Neural cell (in vitro differentiated cells): Measurements from ENCODE around the gene OR1M1. TPM values are rescaled to one million over a fixed set of nuclear protein-coding genes. Genes with fewer than 3 reads are reported as not detected.

Source experiments
- H2AFZ ChIP-seq: fragments of 200-600, 300-800 bp; sonication (generic), shearing (Covaris generic); 2 replicates; pipeline ENCODE4 v1.6.0; 2014; ENCODE audit warnings: low read depth, mild to moderate bottlenecking, antibody characterized with exemption, low read length, moderate library complexity
- H3F3A ChIP-seq: fragments of 200-600 bp; shearing (Covaris generic); 2 replicates; pipeline ENCODE4 v1.6.1; 2016; ENCODE audit warnings: mild to moderate bottlenecking, moderate library complexity, mixed read lengths, antibody characterized with exemption, low read length; ENCODE audit not compliant: insufficient read depth, poor library complexity, severe bottlenecking
- H3K27ac ChIP-seq: fragments of 200-600, 300-800 bp; sonication (generic), shearing (Covaris generic); 2 replicates; pipeline ENCODE4 v1.5.1; 2014; ENCODE audit warnings: mild to moderate bottlenecking, low read length, moderate library complexity
- H3K27me3 ChIP-seq: fragments of 300-800, 200-600 bp; sonication (generic), shearing (Covaris generic); 2 replicates; pipeline ENCODE4 v1.6.0; 2014; ENCODE audit warnings: mild to moderate bottlenecking, low read depth, low read length, moderate library complexity; ENCODE audit not compliant: insufficient read depth
- H3K36me3 ChIP-seq: fragments of 300-800, 200-600 bp; sonication (generic), shearing (Covaris generic); 2 replicates; pipeline ENCODE4 v1.5.1; 2014; ENCODE audit warnings: mild to moderate bottlenecking, antibody characterized with exemption, low read length, moderate library complexity; ENCODE audit not compliant: insufficient read depth
- H3K4me2 ChIP-seq: fragments of 300-800, 200-600 bp; sonication (generic), shearing (Covaris generic); 2 replicates; pipeline ENCODE4 v1.6.0; 2014; ENCODE audit warnings: mild to moderate bottlenecking, low read length
- H3K4me3 ChIP-seq: fragments of 300-800, 200-600 bp; sonication (generic), shearing (Covaris generic); 2 replicates; pipeline ENCODE4 v1.5.1; 2014; ENCODE audit warnings: mild to moderate bottlenecking, low read length, moderate library complexity
- H3K79me2 ChIP-seq: fragments of 200-600 bp; shearing (Covaris generic); replicated peaks from 2 replicates; pipeline ENCODE4 v1.6.0; 2014; ENCODE audit warnings: mild to moderate bottlenecking, low read length, moderate library complexity; ENCODE audit not compliant: insufficient read depth
- H3K9ac ChIP-seq: fragments of 300-800, 200-600 bp; sonication (generic), shearing (Covaris generic); 2 replicates; pipeline ENCODE4 v1.6.1; 2016; ENCODE audit warnings: mild to moderate bottlenecking, low read length, mixed read lengths
- H3K9me2 ChIP-seq: fragments of 200-600 bp; shearing (Covaris generic); 2 replicates; pipeline ENCODE4 v1.6.1; 2016; ENCODE audit warnings: mild to moderate bottlenecking, low read length, mixed read lengths; ENCODE audit not compliant: insufficient read depth
- H3K9me3 ChIP-seq: fragments of 200-600, 300-800 bp; sonication (generic), shearing (Covaris generic); 2 replicates; pipeline ENCODE4 v1.6.1; 2016; ENCODE audit warnings: mild to moderate bottlenecking, mixed run types, low read length, moderate library complexity, mixed read lengths
- H4K20me1 ChIP-seq: fragments of 200-600 bp; shearing (Covaris generic); 2 replicates; pipeline ENCODE4 v1.6.1; 2016; ENCODE audit warnings: mild to moderate bottlenecking, mixed run types; ENCODE audit not compliant: insufficient read depth
- CTCF ChIP-seq: fragments of 450-650 bp; IDR thresholded peaks from 2 replicates; pipeline ENCODE4 v1.5.1; 2014; ENCODE audit warnings: antibody characterized with exemption, mild to moderate bottlenecking, moderate library complexity; ENCODE audit not compliant: poor library complexity, severe bottlenecking
- EZH2 ChIP-seq: fragments of 200-600, 300-800 bp; shearing (Covaris generic), sonication (generic); IDR thresholded peaks from 2 replicates; pipeline ENCODE4 v1.6.1; 2014; ENCODE audit warnings: antibody characterized with exemption, low read length, borderline replicate concordance, mild to moderate bottlenecking; ENCODE audit not compliant: insufficient read depth, poor library complexity, severe bottlenecking
- MXI1 ChIP-seq: fragments of 450-650 bp; conservative IDR thresholded peaks from 2 replicates; pipeline ENCODE4 v1.6.1; 2014; ENCODE audit warnings: antibody characterized with exemption, mild to moderate bottlenecking; ENCODE audit not compliant: poor library complexity, severe bottlenecking
- POLR2AphosphoS5 ChIP-seq: IDR thresholded peaks from 2 replicates; pipeline ENCODE4 v1.6.1; 2012
- RAD21 ChIP-seq: fragments of 450-650 bp; conservative IDR thresholded peaks from 2 replicates; pipeline ENCODE4 v1.6.1; 2014; ENCODE audit warnings: antibody characterized with exemption, mild to moderate bottlenecking, moderate library complexity
- REST ChIP-seq: IDR thresholded peaks from 2 replicates; pipeline ENCODE4 v1.6.1; 2012; ENCODE audit warnings: borderline replicate concordance
- SMC3 ChIP-seq: fragments of 450-650 bp; conservative IDR thresholded peaks from 2 replicates; pipeline ENCODE4 v1.6.1; 2014; ENCODE audit warnings: antibody characterized with exemption, mild to moderate bottlenecking, moderate library complexity; ENCODE audit not compliant: poor library complexity
- TAF1 ChIP-seq: IDR thresholded peaks from 2 replicates; pipeline ENCODE4 v1.6.1; 2012; ENCODE audit warnings: low read depth
- polyA plus RNA-seq: library from polyadenylated mRNA; depleted of rRNA; stranded (reverse); fragments of >200 nt; gene quantifications from 2 replicates; pipeline ENCODE4 v1.2.3, GENCODE V29; 2014

OR1M1 gene
- polyA plus RNA-seq, 1 donor from 2014 or later = not detected

- H3K36me3 ChIP-seq = no peaks in the 10 kb centered on the region
- no peaks in the 10 kb centered on the region for H3K27me3 ChIP-seq
- H2AFZ ChIP-seq = no peak overlapping the region
- no peaks in the 10 kb centered on the region for H3K9me3 ChIP-seq
- H3K9me2 ChIP-seq = no peaks in the 10 kb centered on the region
- no peak overlapping the region for H3K9ac ChIP-seq
- no peak for TF ChIP-seq EZH2
- H3K79me2 ChIP-seq = no peaks in the 10 kb centered on the region
- H3F3A ChIP-seq = no peaks in the 10 kb centered on the region
- H3K27ac ChIP-seq = no peak overlapping the region
- H3K4me2 ChIP-seq = no peak overlapping the region
- no peak overlapping the region for H3K4me3 ChIP-seq
- no peaks in the 10 kb centered on the region for H4K20me1 ChIP-seq
These were observed 26.1 kb upstream of the OR1M1 start for GRCh38 chr19:9060564-9061340.

- no peak for TF ChIP-seq TAF1
- TF ChIP-seq REST = no peak
- TF ChIP-seq CTCF = no peak
- no peaks in the 10 kb centered on the region for H3K27me3 ChIP-seq
- H3K36me3 ChIP-seq = no peaks in the 10 kb centered on the region
- no peaks in the 10 kb centered on the region for H3K9me2 ChIP-seq
- H3K4me3 ChIP-seq = no peak overlapping the region
- no peak overlapping the region for H3K9ac ChIP-seq
- H3K27ac ChIP-seq = no peak overlapping the region
- no peaks in the 10 kb centered on the region for H3F3A ChIP-seq
- no peak overlapping the region for H2AFZ ChIP-seq
- no peaks in the 10 kb centered on the region for H4K20me1 ChIP-seq
- no peaks in the 10 kb centered on the region for H3K9me3 ChIP-seq
- H3K79me2 ChIP-seq = no peaks in the 10 kb centered on the region
- no peak overlapping the region for H3K4me2 ChIP-seq
These were observed 25.0 kb upstream of the OR1M1 start for GRCh38 chr19:9061879-9062278.

GRCh38 chr19:9065457-9066014, 21.3 kb upstream of the OR1M1 start:
- Histone ChIP-seq H3K4me3 (no peak overlapping the region), H3K9ac (no peak overlapping the region), H3K9me2 (no peaks in the 10 kb centered on the region), H4K20me1 (no peaks in the 10 kb centered on the region), H3K27ac (no peak overlapping the region), H3K9me3 (no peaks in the 10 kb centered on the region), H3K4me2 (no peak overlapping the region), H3K79me2 (no peaks in the 10 kb centered on the region), H3K36me3 (no peaks in the 10 kb centered on the region), H3F3A (no peaks in the 10 kb centered on the region), H2AFZ (no peak overlapping the region), H3K27me3 (no peaks in the 10 kb centered on the region)
- TF ChIP-seq EZH2 (no peak), RAD21 (no peak), POLR2AphosphoS5 (no peak), SMC3 (no peak), CTCF (no peak), MXI1 (no peak), TAF1 (no peak)
